M059J (cell line): ENCODE results near the gene TAS2R41. TPM values are rescaled to one million over a fixed set of nuclear protein-coding genes. Genes with fewer than 3 reads are reported as not detected.
"Not testable (repeated sequence)": the region's sequence is repeated elsewhere in the genome, so short reads cannot be mapped to it uniquely, and the experiment has no call there.

Experiments used
- DNase-seq: peaks from one replicate; pipeline ENCODE4 v3.0.0-alpha.2; 2012; ENCODE audit warnings: low read depth
- total RNA-seq: library from RNA; depleted of rRNA; stranded (reverse); fragments of >200 nt; shearing (Covaris generic); gene quantifications from 2 replicates; pipeline ENCODE4 v1.2.3, GENCODE V29; 2014

Gene TAS2R41
- total RNA-seq, 1 experiment from 2014 or later, result not detected

DNA sequence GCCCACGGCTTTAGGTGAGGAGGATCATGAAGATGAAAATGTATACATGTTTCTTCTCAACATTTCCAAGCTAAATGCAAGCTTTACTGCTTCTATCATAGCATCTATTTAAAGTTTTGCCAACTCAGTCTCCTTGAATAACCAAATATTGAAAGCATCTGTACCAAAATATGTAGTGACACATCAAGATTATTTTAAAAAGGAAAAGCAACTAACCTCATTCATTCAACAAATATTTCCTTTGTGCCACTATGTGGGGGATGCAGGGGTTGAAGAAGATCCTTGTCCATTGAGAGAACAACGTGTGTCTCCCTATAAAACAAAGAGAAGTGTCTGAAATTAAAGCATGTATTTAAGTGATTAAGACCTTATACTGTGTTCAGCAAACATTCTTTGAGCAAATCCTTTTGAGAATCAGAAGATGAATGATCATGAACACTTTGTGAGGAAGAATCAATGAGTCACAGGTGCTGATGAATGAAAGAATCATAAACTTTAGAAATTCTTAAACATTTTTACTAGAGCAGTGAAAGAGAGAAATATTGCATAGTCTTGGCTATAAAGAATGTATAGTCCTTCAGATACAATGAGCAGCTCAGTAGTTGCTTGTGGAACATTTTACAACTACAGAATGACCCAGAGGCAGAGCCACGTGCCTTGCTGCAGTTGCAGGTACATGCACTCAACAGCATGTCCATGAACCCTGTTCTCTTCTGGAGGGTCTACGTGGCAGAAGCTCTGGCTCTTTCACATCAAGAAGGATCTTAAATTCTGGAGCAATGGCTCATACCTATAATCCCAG is 20.5 kb upstream of the TAS2R41 start:
- DNase-seq, result no peak

DNA sequence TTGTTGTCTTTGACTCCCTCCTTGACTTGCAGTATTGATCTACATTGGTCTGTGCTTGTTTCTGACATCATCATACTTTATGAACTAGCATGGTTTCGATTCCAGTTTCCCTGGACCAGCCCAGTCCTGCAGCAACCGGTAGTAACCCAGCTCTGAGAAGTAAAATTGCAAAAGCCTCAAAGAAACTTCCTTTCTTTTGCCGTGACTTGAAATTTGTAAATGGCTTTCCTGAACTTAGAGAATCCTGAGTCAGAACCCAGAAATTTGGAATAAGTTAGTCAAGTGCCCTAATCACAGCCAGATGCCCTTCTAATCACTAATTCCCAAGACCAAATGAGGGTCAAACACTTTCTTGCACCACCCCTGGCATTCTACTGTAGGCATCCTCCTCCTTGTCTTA is 19.4 kb upstream of the TAS2R41 start:
- no peak for DNase-seq

DNA sequence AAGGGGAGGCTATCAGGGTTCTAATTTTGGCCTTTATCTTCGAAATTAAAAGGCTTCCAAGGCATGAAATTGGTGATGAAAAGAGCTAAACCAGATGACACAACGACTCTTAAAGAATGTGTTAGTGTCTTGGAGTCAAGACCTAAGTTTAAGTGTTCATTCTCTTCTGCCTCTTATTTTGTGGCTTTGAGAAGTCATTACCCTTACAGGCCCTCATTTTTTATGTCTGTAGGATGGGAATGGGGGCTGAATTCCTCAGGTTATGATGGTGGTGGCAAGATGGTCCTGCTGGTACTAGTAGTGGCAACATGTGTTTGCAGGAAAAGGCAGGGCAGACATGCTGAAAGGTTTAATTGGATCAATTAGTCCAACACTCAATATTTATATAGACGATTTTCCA is 19.0 kb upstream of the TAS2R41 start:
- no peak for DNase-seq

DNA sequence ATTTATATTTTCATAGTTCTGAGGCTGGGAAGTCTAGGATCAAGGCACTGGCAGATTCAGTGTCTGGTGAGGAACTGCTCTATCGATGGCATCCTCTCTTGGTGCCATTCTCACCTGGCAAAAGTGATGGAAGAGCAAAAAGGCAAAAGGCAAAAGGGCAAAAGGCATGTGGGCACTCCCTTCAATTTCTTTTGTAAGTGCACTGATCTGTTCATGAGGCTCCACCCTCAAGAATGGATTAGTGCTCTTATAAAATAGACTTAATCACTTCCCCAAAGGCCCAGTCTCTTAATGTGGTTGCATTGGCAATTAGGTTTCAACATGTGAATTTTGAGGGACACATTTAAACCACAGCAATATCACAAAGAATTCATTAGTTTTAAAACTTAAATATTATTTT is 18.3 kb upstream of the TAS2R41 start:
- DNase-seq, result no peak

DNA sequence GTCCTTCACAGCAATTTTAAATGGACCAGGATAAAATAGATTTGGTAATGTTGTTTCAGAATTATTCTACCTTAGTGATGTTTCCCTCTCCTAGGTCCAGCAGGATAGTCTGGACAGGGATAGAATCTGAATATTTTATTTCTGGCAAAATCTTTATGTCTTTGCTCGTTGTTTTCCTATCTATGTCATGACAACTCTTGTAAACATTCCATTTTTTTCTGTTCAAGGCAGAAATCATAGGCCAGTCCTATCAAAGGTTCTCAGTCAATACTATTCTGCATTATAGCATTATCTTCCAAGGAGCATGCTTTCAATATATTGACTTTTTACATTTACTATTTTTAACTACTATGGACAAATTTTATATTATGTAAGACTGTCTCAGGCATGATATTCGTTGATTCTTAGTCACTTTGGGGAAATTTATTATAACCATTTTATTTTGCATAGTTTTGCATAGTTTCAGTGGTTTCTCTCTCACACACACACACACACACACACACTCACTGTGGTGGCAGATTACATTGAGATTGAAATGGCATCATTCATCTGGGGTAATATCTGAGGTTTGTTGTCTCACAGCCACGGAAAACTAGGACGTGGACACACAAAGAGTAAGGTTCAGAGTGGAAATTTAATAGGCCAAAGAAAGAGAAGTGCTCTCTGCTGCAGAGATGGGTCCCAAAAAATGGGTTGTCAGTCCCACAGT is 17.2 kb upstream of the TAS2R41 start:
- DNase-seq, result no peak

DNA sequence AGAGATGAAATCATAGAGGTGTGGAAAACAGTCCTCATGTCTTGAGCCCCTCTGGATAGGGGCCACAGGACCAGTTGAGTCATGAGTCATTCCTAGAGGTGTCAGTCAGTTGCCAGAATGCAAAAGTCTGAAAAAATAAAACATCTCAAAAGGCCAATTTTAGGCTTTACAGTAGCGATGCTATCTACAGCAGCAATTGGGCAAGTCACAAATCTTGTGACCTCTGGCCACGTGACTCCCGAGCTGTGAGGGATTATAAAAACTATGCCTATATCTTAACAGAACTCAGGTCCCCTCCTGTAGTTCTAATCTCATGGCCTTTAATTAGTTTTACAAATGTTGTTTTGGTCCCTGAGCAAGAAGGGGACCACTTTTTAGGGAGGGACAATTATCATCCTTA is 15.6 kb upstream of the TAS2R41 start:
- DNase-seq, result no peak

DNA sequence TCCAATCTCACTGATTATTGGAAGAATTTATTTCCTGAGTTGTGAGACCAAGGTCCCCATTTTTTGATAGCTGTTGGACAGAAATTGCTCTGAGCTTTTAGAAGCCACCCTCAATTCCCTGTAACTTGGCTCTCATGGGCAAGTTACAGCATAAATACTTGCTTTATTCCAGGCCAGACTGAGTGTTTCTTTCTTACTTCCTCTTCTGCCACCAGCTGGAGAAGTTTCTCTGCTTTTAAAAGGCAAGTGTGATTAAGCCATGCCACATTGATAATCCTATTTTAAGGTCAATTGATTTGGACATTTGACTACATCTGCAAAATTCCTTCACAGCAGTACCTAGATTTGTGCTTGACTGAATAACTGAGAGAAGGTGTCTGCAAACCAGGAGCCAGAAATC is 14.1 kb upstream of the TAS2R41 start:
- no peak for DNase-seq

DNA sequence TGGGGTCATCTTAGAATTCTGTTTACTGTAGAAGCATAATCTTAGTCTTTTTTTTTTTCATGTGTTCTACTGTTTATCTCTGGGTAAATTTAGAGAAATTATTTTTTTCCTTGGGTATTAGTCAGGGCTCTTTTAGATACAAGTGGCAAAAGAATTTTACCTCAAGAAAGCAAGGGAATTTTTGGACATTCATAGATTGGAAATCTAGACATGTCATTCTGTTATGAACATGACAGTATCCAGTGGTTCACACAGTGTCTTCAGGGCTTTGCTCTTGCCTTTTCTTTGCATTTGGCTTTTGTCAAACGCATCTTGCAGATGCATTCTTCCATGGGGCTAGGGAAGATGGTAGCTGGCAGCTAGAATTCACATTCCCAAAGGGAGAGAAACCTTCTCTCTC is 13.7 kb upstream of the TAS2R41 start:
- DNase-seq, result no peak

DNA sequence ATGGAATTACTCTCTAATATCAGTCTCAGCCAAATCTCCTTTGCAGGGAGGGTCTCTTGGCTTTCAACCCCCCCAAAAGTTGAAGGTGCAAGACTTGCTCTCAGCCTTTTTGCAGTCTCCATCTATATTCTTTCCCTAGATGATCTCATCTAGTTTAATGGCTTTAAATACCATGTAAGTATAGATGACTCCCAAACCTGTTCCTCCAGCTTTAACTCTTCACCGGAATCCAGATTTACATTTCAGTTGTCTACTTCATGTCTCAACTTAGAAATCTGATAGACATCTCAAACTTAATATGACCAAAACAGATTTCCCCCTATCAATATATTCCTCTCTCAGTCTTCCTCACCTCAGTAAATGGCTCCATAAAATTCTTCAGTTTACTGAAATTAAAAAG is 9.9 kb upstream of the TAS2R41 start:
- DNase-seq, result no peak

DNA sequence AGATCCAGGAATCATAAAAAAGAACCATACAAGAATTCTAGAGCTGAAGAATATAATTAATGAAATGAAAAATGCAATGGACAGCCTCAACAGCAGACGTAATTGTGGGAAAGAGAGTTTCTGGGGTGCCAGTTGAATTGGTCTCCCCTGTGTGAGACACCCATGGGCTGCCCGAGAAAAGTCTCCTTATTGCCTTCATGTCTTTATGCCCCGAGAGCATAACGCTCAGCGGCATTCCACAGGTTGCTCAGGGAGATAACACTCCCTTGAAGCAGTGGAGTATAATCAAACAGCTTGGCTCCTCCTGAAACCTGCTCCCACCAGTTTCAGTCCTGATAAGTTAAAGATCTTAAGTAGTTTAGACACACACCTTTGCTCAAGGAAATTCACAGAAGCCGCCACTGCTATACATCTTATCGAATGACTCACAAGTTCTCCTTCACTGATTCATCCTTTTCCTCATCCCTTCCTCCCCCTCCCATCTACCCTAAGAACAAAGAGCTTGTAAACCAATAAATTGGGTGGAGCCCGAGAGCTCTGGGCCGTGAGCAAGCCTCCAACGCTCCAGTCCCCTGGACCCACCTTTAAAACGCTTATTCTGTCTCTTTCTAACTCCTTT is 5.5 kb upstream of the TAS2R41 start:
- peak; percentile 19 for DNase-seq

DNA sequence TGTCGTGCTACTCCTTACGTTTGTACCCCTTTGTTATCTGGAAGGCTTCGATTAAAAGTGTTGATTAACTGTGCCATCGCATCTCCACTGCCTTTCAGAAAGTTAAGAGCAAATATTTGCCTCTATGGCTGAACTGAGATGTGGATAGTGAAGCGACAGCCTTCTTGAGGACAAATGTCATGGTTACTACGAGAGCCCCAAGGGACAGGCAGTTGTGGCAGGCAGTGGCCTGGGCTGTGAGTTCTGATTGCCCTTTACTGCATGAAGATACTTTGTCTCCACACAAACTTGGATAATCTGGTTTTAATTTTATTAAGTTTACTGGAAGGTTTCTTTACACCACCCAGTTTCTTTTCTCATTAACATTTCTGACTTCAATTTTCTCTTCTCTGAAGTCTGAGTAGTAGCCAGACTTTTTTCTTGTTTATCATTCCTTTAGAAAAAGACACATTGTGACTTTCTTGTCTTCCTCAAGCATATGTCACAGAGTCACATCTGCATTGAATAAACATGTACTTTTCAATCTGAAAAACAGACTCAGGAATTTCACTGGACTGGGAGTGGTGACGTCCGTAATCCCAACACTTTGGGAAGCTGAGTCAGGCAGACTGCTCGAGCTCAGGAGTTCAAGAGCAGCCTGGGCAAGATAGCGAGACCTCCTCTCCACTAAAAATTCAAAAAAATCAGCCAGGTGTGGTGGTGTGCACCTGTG is 1.5 kb downstream of the TAS2R41 start:
- no peak for DNase-seq

DNA sequence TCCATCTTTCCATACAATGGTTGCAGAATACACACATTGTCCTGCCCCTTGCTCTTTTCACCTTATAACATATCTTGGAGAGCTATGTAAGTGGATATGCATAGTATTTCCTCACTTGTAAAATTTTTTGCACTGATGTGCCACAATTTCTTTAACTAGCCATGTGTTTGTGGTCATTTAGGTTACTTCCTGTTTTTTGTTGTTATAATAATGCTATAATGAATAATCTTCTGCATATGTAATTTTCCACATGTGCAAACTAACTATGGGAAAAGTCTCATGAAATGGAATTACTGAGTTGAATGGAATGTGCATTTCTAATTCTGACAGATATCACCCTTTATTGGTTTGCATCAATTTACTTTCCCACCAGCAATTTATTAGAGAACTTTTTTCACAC is 2.8 kb downstream of the TAS2R41 start:
- no peak for DNase-seq

DNA sequence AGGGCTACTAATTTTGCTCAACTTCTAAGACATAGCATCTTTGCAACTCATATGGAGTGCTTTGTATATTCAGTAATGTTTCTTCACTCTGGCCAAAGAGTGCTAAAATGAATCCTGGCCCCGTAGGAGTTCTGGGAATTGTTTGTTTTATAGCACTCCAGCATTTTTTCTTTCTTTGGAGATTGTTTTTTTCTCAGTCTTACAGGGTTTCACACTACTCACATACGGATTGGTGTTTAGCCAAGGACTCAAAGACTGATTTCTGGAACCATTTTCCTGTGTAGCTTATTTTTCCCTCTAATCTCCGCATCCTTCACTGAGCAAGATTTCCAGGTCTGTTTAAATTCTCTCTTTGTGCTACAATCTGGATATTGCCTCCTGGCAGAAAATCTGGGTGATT is 6.4 kb downstream of the TAS2R41 start:
- DNase-seq, result no peak

DNA sequence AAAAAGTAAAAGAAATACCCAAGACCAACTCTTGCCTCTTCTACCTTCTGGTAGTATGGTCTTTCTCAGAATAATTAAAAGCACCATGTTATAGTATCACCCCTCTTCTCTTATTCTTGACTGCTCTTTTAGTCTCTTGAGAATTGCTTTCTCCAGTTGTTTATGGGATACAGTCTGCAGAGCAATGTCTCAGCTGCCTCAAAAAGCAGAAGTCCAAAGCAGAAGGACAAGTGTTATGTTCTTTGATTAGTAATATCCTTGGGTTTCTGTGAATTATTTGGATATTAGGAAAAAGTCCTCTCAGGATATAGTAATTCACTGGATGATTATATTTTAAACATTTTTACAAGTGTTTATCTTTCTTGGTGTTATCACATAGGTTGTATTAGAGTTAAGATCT is 7.4 kb downstream of the TAS2R41 start:
- DNase-seq, result no peak

DNA sequence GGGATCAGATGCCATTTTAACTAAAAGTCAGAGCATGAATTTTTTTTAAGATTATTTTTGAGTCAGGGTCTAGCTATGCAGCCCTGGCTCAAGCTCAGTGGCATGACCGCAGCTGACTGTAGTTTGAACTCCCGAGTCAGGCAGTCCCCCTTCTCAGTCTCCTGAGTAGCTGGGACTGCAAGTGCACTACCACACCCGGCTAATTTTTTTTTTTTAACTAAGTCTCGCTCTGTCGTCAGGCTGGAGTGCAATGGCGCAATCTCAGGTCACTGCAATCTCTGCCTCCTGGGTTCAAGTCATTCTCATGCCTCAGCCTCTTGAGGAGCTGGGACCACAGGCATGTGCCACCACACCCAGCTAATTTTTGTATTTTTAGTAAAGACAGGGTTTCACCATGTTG is 7.8 kb downstream of the TAS2R41 start:
- DNase-seq, result no peak

DNA sequence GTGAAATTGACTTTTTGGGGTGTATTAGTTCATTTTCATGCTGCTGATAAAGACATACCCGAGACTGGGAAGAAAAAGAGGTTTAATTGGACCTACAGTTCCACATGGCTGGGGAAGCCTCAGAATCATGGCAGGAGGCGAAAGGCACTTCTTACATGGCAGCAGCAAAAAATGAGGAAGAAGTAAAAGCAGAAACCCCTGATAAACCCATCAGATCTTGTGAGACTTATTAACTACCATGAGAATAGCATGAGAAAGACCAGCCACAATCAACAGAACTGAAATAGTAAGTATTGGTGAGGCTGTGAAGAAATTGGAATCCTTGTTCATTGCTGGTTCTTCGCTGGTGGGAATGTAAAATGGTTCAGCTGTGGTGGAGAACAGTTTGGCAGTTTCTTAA is 8.6 kb downstream of the TAS2R41 start:
- DNase-seq, result not testable (repeated sequence)

DNA sequence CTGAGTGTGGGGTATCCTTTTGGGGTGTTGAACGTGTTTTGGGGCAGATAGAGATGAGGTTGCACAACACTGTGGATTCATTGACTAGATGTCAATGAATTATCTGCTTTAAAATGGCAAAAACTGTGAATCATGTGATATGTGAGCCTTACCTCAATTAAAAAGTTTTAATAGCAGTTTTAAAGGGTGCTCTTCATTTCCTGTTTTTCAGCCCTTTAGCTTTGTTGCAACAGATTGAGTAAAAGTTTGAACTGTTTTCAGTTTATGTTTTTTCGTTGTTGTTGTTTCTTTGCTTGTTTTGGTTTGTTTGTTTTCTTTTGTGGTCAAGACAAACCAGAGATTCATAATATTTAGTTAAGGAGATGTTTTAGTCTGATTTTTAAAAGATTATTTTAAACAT is 9.4 kb downstream of the TAS2R41 start:
- DNase-seq, result no peak

DNA sequence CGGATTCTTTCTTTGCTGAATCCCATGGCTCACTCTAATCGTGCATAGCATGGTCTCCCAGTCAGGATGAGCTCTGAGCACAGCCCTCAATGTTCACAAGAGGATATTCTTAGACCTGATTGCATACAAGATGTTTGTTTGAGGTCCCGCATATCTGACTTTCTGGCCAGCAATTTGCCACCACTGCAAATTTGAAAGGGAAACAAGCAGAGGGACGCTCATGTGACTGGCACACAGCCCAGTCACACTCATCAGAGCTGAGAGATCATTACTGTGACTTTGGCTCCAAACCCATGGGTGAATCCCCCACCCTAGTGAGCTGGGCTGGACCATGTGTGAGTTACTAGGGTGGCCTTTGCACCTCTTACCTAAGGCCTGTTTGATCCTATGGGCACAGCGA is 9.9 kb downstream of the TAS2R41 start:
- DNase-seq, result no peak

DNA sequence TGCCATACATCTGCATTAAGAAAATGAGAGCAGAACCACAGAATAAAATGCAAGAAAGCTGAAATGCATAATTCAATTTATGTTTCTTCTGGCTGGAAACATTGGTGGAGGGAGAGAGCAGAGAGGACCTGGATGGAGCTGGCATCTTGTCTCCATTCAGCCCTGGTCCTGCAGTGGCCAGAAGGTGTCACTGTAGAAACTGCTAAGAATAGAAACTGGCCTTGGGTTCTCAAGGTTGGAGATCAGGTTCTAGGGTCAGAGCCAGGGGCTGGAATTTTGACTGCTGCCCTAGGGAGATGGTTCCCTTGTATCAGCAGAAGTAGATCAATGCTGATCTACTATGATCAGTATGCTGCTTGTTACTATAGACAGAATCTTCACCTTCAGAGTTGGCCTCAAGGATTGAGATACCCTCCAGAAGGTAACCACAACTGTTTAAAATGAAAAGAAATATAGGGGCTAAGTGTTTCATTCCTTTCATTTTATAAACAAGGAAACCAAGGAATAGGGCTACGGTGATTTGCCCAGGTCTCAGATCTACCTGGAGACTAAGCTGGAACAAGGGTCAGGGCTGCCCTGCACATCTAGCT is 13.1 kb downstream of the TAS2R41 start:
- peak; percentile 7 for DNase-seq

DNA sequence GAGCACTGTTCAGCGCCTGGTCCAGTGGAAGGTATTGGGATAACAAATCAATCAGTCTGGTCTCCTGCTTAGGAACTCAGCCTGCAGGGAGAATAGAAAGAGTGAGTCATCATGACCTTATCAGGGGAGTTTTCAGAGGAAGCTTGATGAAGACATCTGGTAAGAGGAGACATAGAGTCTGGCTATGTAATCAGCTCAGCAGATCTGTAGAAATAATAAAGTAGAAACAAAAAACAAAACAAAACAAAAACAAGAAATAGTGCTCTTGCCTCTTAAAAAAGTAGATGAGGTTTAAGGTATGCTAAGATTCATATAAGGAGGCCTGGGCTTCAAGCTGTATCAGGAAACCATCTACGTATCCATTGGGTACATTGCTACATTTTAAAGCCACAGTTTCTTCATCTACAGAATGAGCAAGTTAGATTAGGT is 14.4 kb downstream of the TAS2R41 start:
- DNase-seq, result peak; percentile 53

DNA sequence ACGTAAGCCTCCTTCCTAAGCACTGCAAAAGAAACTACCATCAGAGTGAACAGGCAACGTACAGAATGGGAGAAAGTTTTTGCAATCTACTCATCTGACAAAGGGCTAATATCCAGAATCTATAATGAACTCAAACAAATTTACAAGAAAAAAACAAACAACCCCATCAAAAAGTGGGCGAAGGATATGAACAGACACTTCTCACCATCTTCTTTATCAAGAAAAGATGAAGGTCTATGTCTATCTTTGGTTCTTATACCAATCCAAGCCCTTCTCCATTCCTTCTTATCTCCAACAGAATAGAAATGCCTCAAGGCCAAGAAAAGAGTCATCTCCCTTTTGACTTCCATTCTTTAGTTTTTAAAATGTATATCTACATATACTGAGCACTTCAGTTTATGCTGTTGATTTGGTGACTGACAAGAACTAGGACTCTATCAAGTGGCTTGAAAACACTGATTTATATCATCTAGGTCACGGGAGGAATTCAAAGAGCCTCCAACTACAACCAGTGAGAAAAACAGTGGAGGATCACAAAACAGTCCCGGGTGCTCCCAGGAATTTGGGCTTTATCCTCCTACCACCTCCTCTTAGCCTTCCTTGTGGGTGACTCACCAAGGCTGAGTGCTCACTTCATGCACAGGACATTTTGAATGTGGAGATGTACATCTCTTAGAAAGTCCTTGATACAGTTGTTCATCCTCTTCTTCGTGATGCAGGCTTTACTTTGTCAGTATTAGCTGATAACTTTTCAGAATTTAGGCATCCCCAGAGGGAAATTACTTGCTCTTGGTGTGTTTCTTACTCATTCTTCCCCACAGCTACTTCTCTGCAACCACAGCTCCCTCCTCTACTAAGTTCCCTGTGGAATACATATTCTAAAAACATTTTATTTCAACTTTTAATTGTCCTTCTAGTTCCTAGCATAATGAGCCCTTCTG is 15.4 kb downstream of the TAS2R41 start:
- DNase-seq, result peak; percentile 9
